PFSK-1 (cell line): ENCODE results near the gene ZC3H8.

Experiments
- FOXP2 ChIP-seq: optimal IDR thresholded peaks from 2 replicates; pipeline ENCODE3; 2011; ENCODE audit warnings: borderline replicate concordance, control low read depth, inconsistent platforms; ENCODE audit not compliant: insufficient read depth; ENCODE audit errors: extremely low read length, extremely low read depth
- POLR2AphosphoS5 ChIP-seq: IDR thresholded peaks from 2 replicates; pipeline ENCODE4 v1.6.1; 2012; ENCODE audit warnings: low read depth, mild to moderate bottlenecking, control low read depth, low read length, moderate library complexity
- REST ChIP-seq, 2 experiments: IDR thresholded peaks; 2 replicates each; pipeline versions ENCODE4 v1.6.1 to v1.8.0; 2011 to 2012; ENCODE audit warnings: low read depth in 2 of 2, low read length in 2 of 2, control low read depth in 1 of 2, inconsistent platforms in 1 of 2, mild to moderate bottlenecking in 1 of 2, moderate library complexity in 1 of 2; ENCODE audit not compliant: insufficient read depth in 1 of 2
- SIN3A ChIP-seq: IDR thresholded peaks from 2 replicates; pipeline ENCODE4 v1.6.1; 2012; ENCODE audit warnings: mild to moderate bottlenecking, low read length, moderate library complexity, borderline replicate concordance; ENCODE audit not compliant: insufficient read depth
- TAF1 ChIP-seq: IDR thresholded peaks from 2 replicates; pipeline ENCODE4 v1.6.1; 2012; ENCODE audit warnings: low read length, control low read depth, borderline replicate concordance; ENCODE audit not compliant: insufficient read depth

Gene ZC3H8

GRCh38 chr2:112184121-112184520 is 70.7 kb downstream of the ZC3H8 start:
- no peak for TF ChIP-seq TAF1
- TF ChIP-seq REST (IDR thresholded peaks at IDR 0.05; ENCODE audit: insufficient read depth in 1 of 2, low read depth in 2 of 2, low read length in 2 of 2) = no peak
- TF ChIP-seq FOXP2 = no peak
- TF ChIP-seq POLR2AphosphoS5 = no peak

- TF ChIP-seq SIN3A (no peak), TAF1 (no peak), FOXP2 (no peak), REST (IDR thresholded peaks at IDR 0.05; ENCODE audit: insufficient read depth in 1 of 2, low read depth in 2 of 2, low read length in 2 of 2) (no peak), POLR2AphosphoS5 (no peak)
These were observed 71.4 kb downstream of the ZC3H8 start for GRCh38 chr2:112183327-112184025.

- TF ChIP-seq TAF1 (no peak), FOXP2 (no peak), POLR2AphosphoS5 (no peak), SIN3A (no peak), REST (IDR thresholded peaks at IDR 0.05; ENCODE audit: insufficient read depth in 1 of 2, low read depth in 2 of 2, low read length in 2 of 2) (no peak)
These were observed 72.2 kb downstream of the ZC3H8 start for GRCh38 chr2:112182581-112183034.

- TF ChIP-seq FOXP2 (no peak), POLR2AphosphoS5 (no peak), SIN3A (no peak), REST (IDR thresholded peaks at IDR 0.05; ENCODE audit: insufficient read depth in 1 of 2, low read depth in 2 of 2, low read length in 2 of 2) (no peak), TAF1 (no peak)
These were observed 73.1 kb downstream of the ZC3H8 start for GRCh38 chr2:112181571-112182290.
